ENCODE data around the gene PCDHGC4. TPM values are rescaled to one million over a fixed set of nuclear protein-coding genes. Genes with fewer than 3 reads are reported as not detected.
A peak's percentile ranks its signal among the peaks of the same experiment; 100 is the strongest.

Gene PCDHGC4
- total RNA-seq, 4 donors from 2014 or later: 2.9 to 8.0 (median 6.7) TPM

DNA sequence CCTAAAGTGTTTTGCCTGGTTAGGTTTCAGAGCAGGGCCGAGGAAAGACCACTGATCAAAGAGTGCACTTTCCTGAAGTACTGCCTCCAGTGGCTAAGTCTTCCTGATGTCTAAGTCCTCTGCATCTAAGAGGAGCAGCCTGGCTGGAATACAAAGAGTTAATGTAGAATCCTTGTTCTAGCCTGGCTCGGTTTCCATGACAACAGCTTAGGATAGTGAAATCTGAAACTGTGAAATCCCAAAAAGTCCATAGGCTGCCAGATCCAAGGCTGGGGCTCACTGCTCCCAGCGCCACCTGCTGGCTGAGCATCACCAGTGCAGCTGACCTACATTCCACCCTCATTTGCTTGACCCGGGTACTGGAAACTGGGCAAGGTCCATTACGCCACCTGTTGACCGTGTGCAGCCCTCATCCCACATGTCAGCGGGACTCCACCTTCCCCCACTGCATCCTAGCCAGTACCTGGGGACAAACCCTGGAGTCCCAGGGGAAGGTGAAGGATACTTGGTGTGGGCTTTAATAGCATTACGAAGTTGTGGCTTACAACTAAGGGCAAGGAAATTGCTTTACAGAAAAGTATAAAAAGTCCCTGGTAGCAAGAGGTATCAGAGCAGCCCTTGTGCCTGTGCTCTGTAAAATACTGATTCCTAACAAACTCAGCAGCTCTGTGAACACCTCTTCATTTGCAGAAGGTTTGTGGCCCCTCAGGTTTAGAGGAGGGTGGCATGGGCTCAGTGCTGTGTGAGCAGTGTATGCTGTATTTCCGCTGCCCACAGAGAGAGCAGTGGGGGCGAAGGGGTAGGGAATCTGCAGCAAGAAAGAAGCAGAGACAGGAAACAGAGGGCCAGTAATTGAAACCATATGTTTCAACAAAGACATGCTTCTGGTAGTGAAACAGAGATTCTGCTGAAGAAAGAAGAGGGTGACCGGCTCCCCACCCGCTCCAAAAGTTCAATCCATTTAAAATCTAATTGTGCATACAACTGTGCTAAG lies 40.1 kb downstream of the PCDHGC4 start:
- peak overlapping the region; percentile 77 to 78 for H3K27ac ChIP-seq
- H3K27me3 ChIP-seq: no peaks in the 10 kb centered on the region
- intact Hi-C loops (cut with DNase I; ENCODE audit: low total_unique reads): loop anchor here (10.0 kb wide), 1 partner anchor 50 kb away; the partner anchor contains the start of gene PCDHGC3
- no peaks in the 10 kb centered on the region for H3K9me3 ChIP-seq
- peaks cover 0 to 6% of the 10 kb centered on the region in 2 donors for H3K4me1 ChIP-seq
- TF ChIP-seq POLR2A (IDR thresholded peaks at IDR 0.05): peak in 1 of 2 donors; percentile 28
- TF ChIP-seq, protein P1, sequence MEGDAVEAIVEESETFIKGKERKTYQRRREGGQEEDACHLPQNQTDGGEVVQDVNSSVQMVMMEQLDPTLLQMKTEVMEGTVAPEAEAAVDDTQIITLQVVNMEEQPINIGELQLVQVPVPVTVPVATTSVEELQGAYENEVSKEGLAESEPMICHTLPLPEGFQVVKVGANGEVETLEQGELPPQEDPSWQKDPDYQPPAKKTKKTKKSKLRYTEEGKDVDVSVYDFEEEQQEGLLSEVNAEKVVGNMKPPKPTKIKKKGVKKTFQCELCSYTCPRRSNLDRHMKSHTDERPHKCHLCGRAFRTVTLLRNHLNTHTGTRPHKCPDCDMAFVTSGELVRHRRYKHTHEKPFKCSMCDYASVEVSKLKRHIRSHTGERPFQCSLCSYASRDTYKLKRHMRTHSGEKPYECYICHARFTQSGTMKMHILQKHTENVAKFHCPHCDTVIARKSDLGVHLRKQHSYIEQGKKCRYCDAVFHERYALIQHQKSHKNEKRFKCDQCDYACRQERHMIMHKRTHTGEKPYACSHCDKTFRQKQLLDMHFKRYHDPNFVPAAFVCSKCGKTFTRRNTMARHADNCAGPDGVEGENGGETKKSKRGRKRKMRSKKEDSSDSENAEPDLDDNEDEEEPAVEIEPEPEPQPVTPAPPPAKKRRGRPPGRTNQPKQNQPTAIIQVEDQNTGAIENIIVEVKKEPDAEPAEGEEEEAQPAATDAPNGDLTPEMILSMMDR (IDR thresholded peaks at IDR 0.05): peak; percentile 98 to 99 (median 99)
- no peak overlapping the region for H3K4me3 ChIP-seq
- DNase-seq: peak; percentile 90 to 93
- H3K36me3 ChIP-seq: no peaks in the 10 kb centered on the region

DNA sequence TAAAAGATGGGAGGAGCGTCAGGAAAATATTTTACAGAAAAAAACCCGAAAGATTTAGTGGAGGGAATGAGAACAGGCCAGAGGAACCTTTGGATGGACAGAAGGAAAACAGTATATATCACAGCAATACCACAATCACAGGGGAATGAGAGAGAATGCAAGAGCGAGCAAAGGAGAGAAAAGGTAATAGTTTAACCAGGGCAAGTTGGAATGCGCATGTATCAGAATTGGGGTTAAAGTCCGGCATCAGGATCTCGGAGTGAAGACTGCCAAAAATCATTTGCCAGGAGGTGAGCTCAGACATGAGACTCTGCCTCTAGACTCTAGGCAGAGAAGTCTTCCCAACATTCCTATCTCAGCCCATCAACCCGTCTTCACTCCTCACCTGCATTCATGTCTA lies 40.8 kb downstream of the PCDHGC4 start:
- intact Hi-C loops (cut with DNase I; ENCODE audit: low total_unique reads): loop anchor here (10.0 kb wide), 1 partner anchor 51 kb away; the partner anchor contains the start of gene PCDHGC3
- Histone ChIP-seq H3K4me1 (peaks cover 0 to 10% of the 10 kb centered on the region in 2 donors), H3K36me3 (no peaks in the 10 kb centered on the region), H3K27me3 (no peaks in the 10 kb centered on the region), H3K4me3 (no peak overlapping the region), H3K27ac (peak overlapping the region; percentile 77 to 78), H3K9me3 (no peaks in the 10 kb centered on the region)
- no peak for DNase-seq
- no peak for TF ChIP-seq POLR2A (IDR thresholded peaks at IDR 0.05)
- TF ChIP-seq, protein P1 (IDR thresholded peaks at IDR 0.05): no peak

DNA sequence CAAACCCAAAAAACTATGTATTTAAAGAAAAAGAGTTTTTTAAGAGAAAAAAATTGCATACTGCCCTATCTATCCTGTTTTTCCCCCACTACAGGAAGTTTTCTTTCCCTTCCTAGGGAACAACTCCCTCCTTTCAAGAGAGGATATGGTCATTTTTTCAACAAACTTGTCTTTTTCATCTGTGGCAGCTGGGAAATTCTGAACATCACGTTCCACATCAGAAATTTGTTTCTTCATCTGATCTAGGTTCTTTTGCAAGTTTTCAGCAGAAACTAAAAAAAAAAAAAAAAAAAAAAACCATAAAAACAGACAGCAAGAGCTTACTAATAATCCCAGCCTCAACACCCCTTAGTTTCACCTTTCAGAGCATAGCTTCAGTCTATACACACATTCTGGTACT lies 42.6 kb downstream of the PCDHGC4 start:
- Histone ChIP-seq H3K27ac (peak overlapping the region; percentile 77 to 78), H3K9me3 (no peaks in the 10 kb centered on the region), H3K4me1 (peaks cover 0 to 10% of the 10 kb centered on the region in 2 donors), H3K27me3 (no peaks in the 10 kb centered on the region), H3K4me3 (no peak overlapping the region), H3K36me3 (no peaks in the 10 kb centered on the region)
- TF ChIP-seq, protein P1 (IDR thresholded peaks at IDR 0.05): no peak
- TF ChIP-seq POLR2A (IDR thresholded peaks at IDR 0.05): no peak
- intact Hi-C loops (cut with DNase I; ENCODE audit: low total_unique reads): loop anchor here (10.0 kb wide), 1 partner anchor 53 kb away; the partner anchor contains the start of gene PCDHGC3
- no peak for DNase-seq

DNA sequence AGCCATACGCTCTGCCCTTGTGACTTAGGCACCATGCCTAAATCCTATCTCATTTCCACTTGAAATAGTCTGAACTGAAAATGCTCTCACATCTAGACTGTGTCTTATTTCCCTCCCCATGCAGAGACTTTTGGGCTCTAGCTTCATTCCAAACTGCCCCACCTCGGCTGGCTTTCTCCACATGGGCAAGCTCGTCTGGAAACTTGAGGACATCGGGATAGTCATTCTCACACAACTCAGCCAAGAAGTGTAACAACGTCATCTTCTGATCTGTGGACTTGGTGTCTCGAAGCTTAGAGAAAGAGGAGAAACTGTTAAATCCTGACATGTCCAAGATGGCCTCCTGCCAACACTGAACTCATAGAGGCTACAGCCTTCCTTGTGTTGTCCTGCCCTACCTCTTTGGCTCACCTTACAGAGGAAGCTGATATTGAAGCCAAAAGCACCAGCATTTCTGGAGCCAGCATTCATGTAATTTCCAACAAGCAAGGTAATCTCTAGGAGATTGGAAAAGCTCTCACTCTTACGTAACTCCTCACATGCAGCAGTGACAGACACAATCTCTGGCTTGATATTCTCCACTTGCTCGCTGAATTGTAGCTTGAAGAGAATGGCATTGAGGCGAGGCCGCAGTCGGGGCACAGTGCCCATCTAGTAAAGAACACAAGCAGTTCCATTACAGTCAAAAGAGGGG lies 43.6 kb downstream of the PCDHGC4 start:
- H3K9me3 ChIP-seq: no peaks in the 10 kb centered on the region
- intact Hi-C loops (cut with DNase I; ENCODE audit: low total_unique reads): loop anchor here (10.0 kb wide), 1 partner anchor 54 kb away; the partner anchor contains the start of gene PCDHGC3
- H3K4me3 ChIP-seq: no peak overlapping the region
- H3K4me1 ChIP-seq: peaks cover 0 to 10% of the 10 kb centered on the region in 2 donors
- H3K36me3 ChIP-seq: no peaks in the 10 kb centered on the region
- TF ChIP-seq, protein P1 (IDR thresholded peaks at IDR 0.05): no peak
- TF ChIP-seq POLR2A (IDR thresholded peaks at IDR 0.05): no peak
- no peaks in the 10 kb centered on the region for H3K27me3 ChIP-seq
- DNase-seq: peak; percentile 66 to 67
- peak overlapping the region; percentile 77 to 78 for H3K27ac ChIP-seq

Measured in uterus (tissue), 4 donors.